C4-2B (cell line): Measurements from ENCODE around the gene ZNF611.

Experiments
- H3K27ac ChIP-seq: fragments of 450-650 bp; 2 replicates; pipeline ENCODE4 v1.5.1; 2017
- CTCF ChIP-seq: fragments of 450-650 bp; conservative IDR thresholded peaks from 2 replicates; pipeline ENCODE4 v1.5.1; 2017; ENCODE audit warnings: mild to moderate bottlenecking
- ZFX ChIP-seq: fragments of 450-650 bp; IDR thresholded peaks from 2 replicates; pipeline ENCODE4 v1.6.1; 2017

Gene ZNF611

GRCh38 chr19:52673014-52673413 is 61.8 kb downstream of the ZNF611 start:
- TF ChIP-seq CTCF (no peak), ZFX (no peak)
- no peak overlapping the region for H3K27ac ChIP-seq

- H3K27ac ChIP-seq: no peak overlapping the region
- no peak for TF ChIP-seq CTCF
- TF ChIP-seq ZFX: no peak
Observed at GRCh38 chr19:52670046-52670445, 64.8 kb downstream of the ZNF611 start.

- no peak for TF ChIP-seq CTCF
- no peak for TF ChIP-seq ZFX
- H3K27ac ChIP-seq: no peak overlapping the region
Observed at GRCh38 chr19:52669586-52669985, 65.3 kb downstream of the ZNF611 start.

DNA sequence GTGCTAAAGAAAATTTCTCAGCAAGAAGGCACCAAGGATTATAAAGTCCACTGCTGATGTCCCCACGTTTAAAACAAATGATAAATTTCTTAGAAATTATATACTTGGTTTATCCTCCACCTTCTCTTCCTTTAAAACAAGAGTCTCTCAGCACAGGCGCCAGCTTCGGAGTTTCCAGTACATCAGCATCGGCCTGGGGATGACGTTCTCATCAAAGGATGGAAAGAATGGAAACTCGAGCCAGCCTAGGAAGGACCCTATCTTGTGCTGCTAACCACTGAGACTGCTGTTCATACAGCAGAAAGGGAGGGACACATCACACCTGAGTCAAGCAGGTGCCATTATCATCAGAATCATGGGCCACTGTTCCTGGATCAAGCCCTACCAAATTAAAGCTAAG is 66.9 kb downstream of the ZNF611 start:
- no peak for TF ChIP-seq ZFX
- no peak for TF ChIP-seq CTCF
- H3K27ac ChIP-seq: no peak overlapping the region

DNA sequence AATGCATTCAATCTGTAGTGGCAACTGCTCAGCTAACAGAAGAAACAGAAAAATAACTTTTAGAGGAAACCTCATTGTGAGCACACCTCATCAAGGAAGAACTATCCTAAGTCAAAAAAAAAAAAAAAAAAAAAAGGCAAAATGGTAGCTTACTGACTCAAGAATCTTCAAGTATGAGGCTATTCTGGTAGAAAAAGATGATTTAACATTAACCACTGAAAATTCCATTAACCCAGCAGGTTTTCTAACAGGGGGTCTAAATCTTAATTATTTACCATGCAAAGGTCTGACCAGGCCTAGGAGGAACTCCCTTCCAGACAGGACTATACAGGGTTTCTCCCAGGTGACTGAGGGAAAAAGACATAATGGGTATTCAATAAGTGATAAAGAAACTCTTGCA is 68.3 kb downstream of the ZNF611 start:
- no peak for TF ChIP-seq CTCF
- TF ChIP-seq ZFX: no peak
- H3K27ac ChIP-seq: no peak overlapping the region

DNA sequence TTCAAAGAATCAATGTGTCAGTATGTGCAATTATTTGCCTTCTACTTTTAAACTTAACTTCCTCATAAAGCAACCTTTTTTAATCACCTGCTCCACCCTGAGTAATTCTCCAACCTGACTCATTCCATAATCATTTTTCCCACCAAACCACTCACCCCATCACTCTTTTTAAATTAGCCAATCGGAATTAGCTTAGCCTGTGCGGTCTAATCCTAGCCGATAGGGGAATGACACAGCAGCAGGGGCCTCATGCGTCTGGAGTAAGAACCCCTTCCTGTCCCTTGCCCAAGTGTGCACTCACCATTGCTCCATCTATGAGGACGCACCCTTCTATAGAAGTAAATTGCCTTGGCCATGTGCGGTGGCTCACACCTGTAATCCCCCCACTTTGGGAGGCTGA is 69.3 kb downstream of the ZNF611 start:
- H3K27ac ChIP-seq: no peak overlapping the region
- no peak for TF ChIP-seq ZFX
- TF ChIP-seq CTCF: no peak

DNA sequence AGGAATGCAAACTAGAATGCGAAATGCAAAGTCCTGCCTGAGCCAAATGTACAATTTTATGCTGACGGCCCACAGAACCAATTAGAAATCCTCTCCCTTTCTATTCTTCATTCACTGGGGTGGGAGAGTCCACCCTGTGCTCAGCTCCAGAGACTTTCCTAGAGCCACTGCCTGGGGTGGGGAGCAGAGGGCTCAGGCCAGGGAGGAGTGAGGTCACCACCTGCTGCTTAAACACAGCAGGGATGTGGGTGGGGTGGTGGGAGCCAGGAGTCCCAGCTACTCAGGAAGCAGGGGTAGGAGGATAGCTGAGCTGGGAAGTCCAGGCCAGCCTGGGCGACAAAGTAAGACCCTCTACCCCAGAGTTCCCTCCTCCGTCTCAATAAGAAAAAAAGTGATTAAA is 69.8 kb downstream of the ZNF611 start:
- no peak overlapping the region for H3K27ac ChIP-seq
- no peak for TF ChIP-seq CTCF
